ENCODE data around the gene CGNL1. TPM values are rescaled to one million over a fixed set of nuclear protein-coding genes. Genes with fewer than 3 reads are reported as not detected.

Gene CGNL1
- total RNA-seq, 1 experiment from 2014 or later: 34.6 TPM

DNA sequence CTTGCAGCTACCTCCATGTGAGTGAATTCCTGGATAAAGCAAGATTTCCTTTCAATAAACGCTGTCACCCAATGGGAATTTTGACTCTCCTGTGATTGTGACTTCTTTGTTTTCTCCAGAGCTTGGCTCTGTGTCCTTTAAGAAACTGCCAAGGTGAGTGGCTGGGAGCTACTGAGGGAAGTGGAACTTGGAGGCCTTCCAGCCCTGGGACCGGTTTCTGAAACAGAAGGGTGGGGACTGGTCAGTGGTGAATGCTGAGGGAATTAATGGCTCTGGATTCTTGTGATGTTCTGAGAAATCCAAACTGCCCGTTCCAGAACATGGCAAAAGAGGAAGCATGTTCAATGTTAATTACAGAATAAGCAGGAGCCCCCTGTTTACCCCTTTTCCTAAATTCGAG lies 174.3 kb downstream of the CGNL1 start:
- Histone ChIP-seq H3K9ac (ENCODE audit: extremely low read depth, insufficient read length, low read length) (no peak overlapping the region), H3K9me3 (ENCODE audit: control insufficient read depth, low read depth, low read length) (no peaks in the 10 kb centered on the region), H4K5ac (ENCODE audit: insufficient read length, low read depth, low read length) (no peak overlapping the region), H3K14ac (ENCODE audit: insufficient read depth, low read length) (no peak overlapping the region), H3K79me1 (ENCODE audit: insufficient read depth, low read depth, low read length, poor library complexity, severe bottlenecking) (no peaks in the 10 kb centered on the region), H4K91ac (ENCODE audit: insufficient read length, low read depth, low read length) (no peak overlapping the region), H3K4ac (ENCODE audit: low read depth, low read length) (no peak overlapping the region), H2BK20ac (ENCODE audit: low read depth, low read length, poor library complexity, severe bottlenecking) (no peak overlapping the region), H3K79me2 (ENCODE audit: insufficient read depth, low read length) (no peaks in the 10 kb centered on the region), H3K27me3 (ENCODE audit: insufficient read depth, low read length) (no peaks in the 10 kb centered on the region), H3K27ac (ENCODE audit: insufficient read length, low read depth, low read length) (no peak overlapping the region), H3T11ph (ENCODE audit: low read length) (no peak overlapping the region), H3K23me2 (ENCODE audit: insufficient read length, low read depth, low read length, poor library complexity, severe bottlenecking) (no peaks in the 10 kb centered on the region), H2BK5ac (ENCODE audit: insufficient read length, low read length) (no peak overlapping the region), H2AK5ac (ENCODE audit: insufficient read length, low read length) (no peak overlapping the region), H4K8ac (replicated peaks; ENCODE audit: insufficient read length, low read depth, low read length) (no peak overlapping the region), H2BK15ac (ENCODE audit: low read depth, low read length) (0 out of 2 replicates have a peak overlapping the region, but pooled peaks have one; percentile 18), H3K18ac (ENCODE audit: insufficient read length, low read depth, low read length) (no peak overlapping the region), H4K20me1 (ENCODE audit: control insufficient read depth, insufficient read depth, insufficient read length) (no peaks in the 10 kb centered on the region), H2AFZ (ENCODE audit: low read length) (no peak overlapping the region), H3K23ac (ENCODE audit: insufficient read length, low read depth, low read length) (no peak overlapping the region), H2BK12ac (ENCODE audit: insufficient read length, low read depth, low read length) (no peak overlapping the region), H3K4me2 (ENCODE audit: insufficient read depth, insufficient read length, low read length) (no peak overlapping the region), H3K4me1 (ENCODE audit: insufficient read depth, low read length) (peaks cover 6% of the 10 kb centered on the region; the same call in 1 of the 2 replicates), H3K56ac (ENCODE audit: insufficient read length, low read depth, low read length) (no peak overlapping the region), H2BK120ac (ENCODE audit: low read depth, low read length, poor library complexity, severe bottlenecking) (no peak overlapping the region)
- Mint-ChIP-seq H3K36me3 (ENCODE audit: insufficient read depth in 1 of 3, low read depth in 3 of 3) (peaks cover 23 to 47% (median 45%) of the 10 kb centered on the region in 3 experiments; a peak in 6 of 7 replicates), H3K27ac (peak overlapping the region in 1 of 3 experiments; percentile 68; a peak in 2 of 7 replicates), H3K4me3 (no peak overlapping the region), H3K9me3 (no peaks in the 10 kb centered on the region), H3K4me1 (peaks cover 39 to 47% of the 10 kb centered on the region in 2 experiments), H3K27me3 (ENCODE audit: low read depth) (no peaks in the 10 kb centered on the region)
- DNase-seq: no peak
- TF ChIP-seq, protein P1, sequence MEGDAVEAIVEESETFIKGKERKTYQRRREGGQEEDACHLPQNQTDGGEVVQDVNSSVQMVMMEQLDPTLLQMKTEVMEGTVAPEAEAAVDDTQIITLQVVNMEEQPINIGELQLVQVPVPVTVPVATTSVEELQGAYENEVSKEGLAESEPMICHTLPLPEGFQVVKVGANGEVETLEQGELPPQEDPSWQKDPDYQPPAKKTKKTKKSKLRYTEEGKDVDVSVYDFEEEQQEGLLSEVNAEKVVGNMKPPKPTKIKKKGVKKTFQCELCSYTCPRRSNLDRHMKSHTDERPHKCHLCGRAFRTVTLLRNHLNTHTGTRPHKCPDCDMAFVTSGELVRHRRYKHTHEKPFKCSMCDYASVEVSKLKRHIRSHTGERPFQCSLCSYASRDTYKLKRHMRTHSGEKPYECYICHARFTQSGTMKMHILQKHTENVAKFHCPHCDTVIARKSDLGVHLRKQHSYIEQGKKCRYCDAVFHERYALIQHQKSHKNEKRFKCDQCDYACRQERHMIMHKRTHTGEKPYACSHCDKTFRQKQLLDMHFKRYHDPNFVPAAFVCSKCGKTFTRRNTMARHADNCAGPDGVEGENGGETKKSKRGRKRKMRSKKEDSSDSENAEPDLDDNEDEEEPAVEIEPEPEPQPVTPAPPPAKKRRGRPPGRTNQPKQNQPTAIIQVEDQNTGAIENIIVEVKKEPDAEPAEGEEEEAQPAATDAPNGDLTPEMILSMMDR (conservative IDR thresholded peaks at IDR 0.05): no peak
- no CpG with 5 or more reads among the region's 4 CpGs for WGBS (ENCODE audit: extremely low coverage, insufficient read length, low lambda C conversion rate)
